ENCODE measurements around the gene POLR3K.

Gene POLR3K

DNA sequence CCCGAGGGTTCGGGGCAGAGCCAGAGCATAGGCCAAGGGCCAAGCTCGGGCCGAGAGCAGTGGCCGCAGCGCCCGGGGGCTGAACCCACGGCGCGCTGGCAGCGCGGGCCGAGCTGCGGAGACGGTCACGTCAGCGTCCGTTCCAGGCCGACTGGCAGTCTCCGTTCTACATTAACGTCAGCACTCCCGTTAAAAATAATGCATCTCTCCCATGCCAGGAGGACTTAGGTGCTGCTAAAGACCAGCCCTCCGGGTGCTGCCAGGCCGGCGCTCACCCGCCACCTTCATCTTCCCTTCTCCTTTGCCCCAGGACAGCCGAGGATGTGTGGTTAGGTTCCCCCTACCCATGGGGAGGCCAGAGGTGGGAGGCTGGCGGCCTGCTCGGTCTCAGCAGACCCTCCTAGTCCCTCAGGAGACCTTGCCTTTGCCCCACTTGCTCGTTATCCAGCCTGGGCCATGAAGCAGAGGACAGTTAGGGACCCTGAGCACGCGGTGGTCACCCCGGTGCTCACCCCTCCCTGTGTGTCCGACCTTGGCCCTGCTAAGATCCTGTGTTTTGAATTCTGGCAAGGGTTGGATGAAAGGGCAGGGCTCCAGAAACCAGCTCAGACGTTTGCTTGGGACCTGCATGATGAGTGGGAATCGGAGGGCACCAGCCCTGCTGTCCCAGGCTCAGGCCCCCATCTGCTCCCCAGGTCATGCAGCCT is 25.2 kb upstream of the POLR3K start:
- no peak for DNase-seq

DNA sequence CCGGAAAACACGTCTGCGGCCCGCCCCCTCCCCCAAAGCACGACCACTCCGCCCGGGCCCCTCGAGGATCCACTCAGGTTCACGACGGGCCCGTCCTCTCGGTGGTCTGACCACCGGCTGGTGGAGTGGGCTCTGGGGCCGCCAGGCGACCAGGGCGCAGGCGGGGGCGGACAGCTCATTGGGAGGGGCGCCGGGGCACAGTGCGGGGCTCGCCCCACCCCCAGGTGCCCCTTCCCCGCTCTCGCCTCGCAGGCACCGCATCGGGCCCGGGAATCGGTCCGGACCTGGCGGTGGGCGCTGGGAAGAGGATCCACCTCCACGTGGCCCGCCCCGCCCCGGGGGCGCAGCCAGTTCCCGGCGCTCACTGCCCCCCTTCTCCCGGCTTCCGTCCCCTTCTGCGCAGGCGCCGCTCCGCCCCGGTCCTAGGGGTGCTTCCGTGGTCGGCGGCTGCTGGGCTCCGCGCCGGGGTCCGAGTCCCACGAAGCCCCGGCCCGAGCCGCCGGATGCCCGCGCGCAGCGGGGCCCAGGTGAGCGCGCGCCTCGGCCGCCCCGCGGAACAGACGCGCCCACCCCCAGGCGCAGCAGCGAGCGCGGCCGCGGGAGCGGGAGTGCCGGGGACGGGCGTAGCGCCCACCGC is 24.5 kb upstream of the POLR3K start, which contains the start of gene MPG:
TSS of gene MPG (plus strand) at position 419 of the 637 bp plus-strand sequence. CDS start at position 504, 85 bp downstream.
- peak; percentile 94 for DNase-seq

DNA sequence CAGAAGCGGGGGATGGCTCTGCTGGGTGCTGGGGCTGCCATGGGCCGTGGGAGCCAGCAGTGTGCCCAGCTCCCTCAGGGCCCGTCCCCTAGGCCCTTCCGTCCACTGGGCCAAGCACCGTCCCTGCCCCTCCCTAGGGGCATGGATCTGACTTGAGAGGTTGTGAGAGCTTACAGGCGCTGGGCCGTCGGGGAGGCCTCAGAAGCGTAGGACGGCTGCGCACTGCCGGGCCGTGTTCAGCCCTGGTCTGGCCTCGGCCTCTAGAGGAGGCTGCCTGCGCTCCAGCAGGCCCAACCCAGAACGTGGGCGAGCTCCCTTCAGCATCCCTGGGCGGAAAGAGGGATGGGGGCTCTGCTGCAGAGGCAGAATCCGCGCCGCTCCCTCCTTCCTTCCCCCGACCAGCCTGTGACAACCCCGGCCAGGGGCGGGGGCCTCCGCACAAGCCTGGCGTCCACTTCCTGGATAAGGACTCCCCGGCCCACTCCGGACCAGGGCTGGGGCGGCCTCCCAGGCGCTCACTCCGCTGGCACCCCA is 23.9 kb upstream of the POLR3K start:
- peak; percentile 87 for DNase-seq

DNA sequence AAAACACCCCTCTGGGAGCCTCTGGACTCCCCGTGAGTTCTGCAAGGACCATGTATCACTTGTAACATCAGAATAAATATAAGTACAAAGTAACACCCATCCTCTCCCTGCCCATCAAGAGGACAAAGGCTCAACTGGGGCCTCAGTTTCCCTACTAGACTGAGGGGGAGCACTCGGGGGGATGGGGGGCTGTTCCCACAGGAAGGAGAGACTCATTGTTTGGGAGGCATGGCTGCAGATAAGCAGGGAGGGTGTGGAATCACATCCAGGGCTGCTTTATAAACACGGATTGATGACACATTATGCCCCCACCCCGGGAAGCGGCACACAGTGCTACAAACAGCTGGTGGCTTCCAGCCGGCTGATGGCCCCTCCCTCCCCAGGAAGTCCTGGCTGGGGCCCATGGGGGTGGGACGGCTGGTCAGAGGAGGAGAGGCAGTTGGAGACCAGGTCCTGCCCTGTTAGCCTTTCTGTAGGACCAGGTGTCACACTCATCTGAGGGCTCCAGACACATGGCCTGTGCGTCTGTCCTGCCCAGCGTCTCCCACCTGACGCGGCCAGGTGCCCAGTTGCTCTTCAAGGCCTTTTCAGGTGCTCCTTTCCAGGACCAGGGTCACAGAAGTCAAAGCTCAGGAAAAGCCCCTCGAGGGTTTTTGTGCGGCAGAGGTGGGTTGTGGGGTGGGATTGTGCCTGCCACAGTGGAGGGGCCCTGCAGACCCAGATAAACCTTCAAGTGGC is 23.3 kb upstream of the POLR3K start:
- peak; percentile 90 for DNase-seq

DNA sequence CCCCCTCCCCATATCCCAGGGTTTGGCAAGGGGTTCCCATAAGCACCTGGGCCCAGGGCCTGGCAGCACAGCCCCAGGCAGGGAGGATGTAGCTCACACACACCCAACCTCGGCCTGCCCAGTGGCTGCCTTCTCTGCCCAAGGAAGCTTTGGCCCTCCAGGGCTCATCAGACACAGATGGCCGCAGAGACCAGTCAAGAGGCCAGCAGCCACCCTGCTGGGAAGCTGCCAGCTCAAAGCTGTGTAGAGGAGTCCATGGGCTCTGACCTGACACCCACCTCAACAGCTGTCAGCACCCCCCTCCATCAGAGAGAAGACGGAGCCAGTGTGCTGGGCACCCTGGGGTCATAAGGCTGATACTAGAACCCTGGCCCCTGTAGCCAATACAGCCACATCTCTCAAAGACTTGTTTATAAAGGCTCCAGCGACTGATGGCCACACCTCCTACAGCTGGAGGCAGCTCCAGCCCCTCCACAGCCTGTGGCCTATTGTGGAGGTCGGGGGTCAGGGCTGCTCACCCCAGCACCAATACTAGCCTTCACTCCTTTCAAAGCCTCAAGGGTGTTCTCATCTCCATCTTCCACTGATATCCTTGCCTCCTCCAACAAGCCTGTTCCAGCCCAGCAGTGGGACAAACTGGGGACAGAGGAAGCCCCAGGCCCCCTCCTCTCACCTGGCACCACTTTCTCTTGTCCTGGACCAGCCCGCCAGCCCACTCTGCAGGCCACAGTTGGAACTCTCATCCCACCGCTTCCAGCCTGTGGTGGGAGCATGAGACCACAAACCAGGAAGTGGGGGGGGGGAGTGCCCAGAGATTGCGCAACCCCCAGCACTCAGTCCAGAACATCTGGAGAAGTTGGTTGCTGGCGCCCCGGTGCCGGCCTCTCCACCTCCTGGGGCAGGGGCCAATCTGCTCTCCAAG is 22.4 kb upstream of the POLR3K start:
- peak; percentile 92 for DNase-seq

DNA sequence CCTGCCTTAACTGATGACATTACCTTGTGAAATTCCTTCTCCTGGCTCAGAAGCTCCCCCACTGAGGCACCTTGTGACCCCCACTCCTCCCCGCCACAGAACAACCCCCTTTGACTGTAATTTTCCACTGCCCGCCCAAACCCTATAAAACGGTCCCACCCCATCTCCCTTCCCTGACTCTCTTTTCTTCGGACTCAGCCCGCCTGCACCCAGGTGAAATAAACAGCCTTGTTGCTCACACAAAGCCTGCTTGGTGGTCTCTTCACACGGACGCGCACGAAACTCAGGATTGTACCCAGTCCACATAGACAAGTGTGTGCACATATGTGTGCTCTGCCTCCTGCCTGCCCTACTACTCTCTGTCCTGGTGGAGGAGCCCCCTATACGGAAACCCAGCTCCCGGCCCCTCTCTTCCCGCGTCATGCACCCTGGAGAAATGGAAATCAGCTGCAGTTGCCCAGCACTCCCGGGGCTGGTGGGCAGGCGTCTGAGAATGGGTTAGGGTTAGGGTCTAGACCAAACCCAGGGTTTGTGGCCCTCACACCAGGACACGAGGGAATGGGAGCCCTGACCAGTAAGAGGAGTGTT is 21.4 kb upstream of the POLR3K start:
- DNase-seq, result no peak

DNA sequence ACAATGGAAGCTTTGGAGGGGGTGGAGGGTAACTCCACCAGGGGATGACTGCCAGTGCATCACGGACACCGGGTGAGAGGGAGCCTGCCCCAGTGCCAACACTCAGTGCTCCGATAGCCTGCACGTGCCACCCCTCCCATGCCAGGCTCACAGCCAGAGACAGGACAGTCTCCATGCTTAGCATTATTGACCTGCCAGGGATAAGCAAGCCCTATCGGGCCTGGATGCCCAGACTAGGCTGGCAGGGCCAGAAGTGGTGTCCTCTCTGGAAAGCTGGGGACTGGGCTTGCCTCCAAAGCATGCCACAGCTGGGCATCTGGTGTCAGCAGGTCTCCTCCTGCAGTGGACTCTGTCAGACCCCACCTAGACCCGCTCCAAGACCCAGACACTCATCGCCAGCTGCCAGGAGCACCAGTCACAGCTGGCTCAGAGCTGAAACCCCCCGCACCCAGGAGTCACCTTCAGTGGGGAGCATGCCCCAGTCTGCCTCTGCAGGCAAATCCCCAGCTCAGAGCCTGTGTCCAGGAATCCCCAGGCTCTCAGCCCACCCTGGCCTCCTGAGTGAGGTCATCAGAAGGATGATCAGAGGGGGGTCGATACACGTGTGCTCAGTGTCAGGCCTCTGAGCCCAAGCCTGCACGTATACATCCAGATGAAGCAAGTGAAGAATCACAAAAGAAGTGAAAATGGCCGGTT is 20.8 kb upstream of the POLR3K start:
- no peak for DNase-seq

DNA sequence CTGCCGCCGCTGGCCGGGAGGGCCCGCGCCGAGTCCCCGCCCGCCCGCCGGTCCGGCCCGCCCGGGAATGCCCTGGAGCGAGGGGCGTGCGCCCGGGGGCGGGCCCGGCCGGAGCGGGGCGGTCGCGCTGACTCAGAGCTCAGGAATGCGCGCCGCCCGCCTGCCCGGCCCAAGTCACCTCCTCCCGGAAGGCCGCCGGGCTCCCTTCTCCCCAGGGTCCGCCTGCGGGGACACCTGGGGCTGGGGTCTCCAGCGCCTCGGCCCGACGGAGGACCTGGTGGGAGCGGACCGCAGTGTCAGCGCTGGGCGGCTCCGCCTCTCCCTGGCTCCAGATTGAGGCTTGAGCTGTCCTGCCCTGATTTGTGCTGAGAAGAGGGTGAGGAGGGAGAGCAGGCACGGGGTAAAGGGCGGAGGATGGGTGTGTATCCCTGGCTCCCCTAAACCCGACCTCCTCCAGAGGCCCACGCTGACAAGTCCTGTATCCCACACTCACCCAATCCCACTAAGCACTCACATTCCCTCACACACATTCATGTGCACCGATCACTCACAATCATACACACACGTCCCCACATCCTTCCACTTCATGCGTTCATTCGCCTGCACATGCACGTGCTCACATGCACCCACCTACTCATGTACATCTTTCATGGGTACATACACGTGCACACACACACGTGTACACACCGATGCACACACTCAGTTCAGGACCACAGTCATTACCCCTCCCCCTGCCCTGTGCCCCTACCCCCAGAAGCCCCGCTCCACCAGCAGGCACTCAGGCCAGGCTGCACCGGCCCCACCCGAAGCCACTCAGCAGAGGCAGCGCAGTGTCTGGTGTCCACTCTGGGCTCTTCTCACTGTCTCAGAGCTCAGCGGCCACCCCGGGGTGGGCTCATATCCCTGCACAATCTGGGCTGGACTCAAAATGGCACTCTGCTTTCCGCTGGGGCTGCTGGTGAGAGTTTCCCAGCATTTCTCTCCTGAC is 19.4 kb upstream of the POLR3K start, which contains the start of gene RHBDF1:
TSS of gene RHBDF1 (minus strand) at position 71 of the 988 bp plus-strand sequence. CDS start 7,616 bp downstream, outside the sequence.
- DNase-seq, result peak; percentile 79

DNA sequence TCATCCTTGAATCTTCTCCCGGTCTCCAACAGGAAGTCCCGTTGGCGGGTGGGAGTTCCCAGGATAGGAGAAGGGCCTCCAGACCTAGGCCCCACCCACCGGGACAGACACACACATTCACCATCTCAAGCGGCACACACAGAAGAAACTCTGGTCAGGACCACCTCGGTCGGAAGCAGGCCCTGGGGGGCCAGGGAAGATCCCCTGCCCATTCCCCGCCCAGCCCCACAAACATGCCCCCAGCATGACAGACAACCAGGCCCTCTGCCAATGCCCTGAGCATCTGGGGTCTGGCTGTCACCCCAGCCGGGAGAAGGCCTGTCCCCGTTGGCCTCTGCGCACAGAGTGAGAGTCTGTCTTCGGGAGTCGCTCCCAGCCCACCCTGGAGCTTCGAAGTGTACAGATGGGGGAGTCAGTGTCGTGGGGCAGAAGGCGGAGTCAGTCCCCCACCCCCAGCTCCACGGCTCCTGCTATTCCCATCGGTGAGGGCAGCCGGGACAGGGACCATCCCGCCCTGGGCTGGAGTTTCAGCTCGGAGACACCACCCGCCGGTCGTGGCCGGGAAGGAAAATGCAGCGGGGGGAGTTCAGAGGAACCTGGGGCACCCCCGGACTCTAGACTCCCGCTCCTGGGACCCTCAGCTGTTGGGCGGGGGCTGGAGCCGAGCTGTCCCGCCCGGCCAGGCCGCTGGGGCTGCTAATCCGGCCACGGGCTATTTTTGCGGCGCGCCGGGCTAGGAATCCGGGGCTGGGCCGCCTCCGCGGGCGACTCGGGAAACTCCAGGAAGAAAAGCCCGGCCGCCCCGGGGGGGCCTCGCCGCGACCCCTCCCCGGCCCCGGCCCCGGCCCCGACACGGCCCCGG is 18.4 kb upstream of the POLR3K start:
- DNase-seq, result peak; percentile 86

DNA sequence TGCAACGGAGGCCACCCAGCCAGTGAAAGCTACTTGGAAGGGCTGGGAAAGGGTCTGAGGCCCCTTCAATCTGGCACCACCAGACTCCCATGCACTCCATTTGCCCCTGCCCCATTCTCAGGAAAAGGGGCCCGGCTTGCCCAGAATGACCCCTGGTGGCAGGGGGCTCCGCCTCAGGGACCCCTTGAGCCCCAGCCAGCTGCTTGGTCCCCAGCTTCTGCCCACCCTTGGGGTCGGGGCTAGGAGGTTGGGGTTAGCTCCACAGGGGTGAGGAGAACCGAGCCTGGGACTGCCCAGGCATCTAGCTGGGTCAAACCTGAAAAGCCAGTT is 17.8 kb upstream of the POLR3K start:
- DNase-seq, result no peak

DNA sequence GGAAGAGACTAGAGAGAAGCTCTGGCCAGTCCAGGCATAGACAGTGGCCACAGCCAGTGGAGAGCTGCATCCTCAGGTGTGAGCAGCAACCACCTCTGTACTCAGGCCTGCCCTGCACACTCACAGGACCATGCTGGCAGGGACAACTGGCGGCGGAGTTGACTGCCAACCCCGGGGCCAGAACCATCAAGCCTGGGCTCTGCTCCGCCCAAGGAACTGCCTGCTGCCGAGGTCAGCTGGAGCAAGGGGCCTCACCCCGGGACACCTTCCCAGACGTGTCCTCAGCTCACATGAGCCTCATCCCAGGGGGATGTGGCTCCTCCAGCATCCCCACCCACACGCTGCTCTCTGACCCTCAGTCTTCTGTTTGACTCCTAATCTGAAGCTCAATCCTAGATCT is 15.8 kb upstream of the POLR3K start:
- DNase-seq, result no peak

DNA sequence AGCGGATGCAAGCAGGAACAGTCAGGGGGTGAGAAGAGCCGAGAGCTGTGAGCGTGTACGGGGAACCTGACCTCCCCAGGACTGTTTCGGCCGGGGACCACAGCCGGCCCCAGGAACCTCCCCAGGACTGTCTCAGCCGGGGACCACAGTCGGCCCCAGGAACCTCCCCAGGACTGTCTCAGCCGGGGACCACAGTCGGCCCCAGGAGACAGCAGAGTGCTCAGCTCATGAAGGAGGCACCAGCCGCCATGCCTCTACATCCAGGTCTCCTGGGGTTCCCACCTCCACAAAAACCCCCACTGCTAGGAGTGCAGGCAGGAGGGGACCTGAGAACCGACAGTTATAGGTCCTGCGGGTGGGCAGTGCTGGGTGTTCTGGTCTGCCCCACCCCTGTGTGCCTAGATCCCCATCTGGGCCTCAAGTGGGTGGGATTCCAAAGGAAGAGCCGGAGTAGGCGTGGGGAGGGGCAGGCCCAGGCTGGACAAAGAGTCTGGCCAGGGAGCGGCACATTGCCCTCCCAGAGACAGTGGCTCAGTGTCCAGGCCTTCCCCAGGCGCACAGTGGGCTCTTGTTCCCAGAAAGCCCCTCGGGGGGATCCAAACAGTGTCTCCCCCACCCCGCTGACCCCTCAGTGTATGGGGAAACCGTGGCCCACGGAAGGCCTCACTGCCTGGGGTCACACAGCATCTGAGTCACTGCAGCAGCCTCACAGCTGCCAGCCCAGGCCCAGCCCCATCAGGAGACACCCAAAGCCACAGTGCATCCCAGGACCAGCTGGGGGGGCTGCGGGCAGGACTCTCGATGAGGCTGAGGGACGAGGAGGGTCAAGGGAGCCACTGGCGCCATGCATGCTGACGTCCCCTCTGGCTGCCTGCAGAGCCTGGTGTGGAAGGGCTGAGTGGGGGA is 14.7 kb upstream of the POLR3K start:
- DNase-seq, result peak; percentile 61

DNA sequence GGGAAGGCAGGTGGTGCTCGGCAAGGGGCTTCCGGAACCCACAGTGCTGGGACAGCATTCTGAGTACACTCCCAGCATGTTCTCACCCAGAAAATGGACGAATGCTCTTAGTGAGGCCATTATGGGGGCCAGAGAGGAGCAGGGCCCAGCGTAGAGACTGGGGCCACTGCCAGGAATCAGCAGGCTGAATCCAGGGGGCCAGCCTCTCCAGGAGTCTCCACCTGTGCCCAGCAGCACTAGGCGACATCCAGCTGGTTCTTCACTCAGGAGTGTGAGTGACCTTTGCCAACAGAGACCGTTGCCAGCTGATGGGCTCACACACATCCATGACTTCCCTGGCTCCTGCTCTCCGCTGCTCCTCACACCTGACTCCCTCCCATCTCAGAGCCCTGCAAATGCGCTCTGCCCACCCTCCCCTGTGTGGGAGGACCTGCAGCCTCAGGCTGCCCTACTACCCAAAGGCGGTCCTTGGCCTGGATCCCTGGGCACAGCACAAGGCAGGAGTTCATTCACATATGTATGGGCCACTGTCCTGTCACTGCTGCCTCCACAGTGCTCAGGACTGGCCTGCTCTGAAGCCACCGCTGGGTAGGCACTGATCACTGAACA is 13.9 kb upstream of the POLR3K start:
- peak; percentile 65 for DNase-seq

DNA sequence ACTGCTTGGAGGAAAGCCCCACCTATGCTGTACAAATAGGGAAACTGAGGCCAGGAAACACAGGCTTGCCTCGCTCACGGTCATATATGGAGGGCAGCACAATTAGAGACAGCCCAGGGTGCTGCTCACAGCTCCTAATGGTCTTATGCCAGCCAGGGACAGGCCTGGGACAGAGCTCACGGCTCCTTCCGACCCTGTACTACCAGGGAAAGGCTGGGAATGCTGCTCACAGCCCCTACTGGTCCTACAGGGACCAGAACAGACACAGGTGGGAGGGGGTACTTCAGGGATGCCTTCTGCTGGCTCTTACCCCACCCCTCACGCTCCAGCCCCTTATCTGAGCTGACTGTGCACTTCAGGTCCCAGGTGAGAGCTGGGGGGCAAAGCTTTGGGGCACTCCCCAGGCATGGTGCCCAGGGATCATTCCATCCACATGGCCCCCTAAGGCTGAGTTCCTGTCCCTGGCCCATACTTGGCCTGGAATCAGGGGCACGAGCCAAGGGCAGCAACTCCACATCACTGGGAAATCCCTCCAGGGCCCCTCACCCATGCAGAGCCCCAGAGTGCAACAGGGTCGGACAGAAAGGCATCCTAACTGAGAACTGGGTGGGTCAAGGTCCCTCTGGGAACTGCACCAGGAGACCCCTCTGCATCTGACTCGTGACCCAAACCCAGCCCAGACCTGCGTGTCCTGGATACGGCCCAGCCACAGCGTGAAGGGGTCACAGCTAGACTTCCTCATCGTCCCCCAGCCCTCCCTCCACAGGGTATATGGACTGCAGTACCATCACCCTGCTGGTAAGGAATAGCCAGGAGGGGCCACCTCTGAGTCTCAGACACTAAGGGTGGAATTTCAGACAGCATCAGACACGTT is 13.1 kb upstream of the POLR3K start:
- no peak for DNase-seq

DNA sequence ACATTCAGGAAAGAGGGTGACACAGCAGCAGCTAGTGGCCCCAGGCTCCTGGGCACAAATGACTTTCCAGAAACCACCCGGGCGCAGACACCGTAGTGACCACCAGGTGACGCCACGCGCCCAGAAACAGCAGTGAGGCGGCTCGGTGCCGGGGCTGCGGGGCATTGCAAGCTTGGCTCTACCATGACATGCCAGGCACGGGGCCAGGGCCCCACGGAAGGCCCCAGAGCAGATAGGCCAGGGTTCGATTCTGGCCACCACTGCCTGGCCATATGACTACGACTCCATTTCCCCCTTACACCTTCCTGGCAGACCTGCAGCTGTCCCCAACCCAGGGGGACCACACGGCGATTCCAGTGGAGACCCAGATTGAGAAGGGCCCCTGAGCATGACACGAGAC is 12.3 kb upstream of the POLR3K start:
- peak; percentile 86 for DNase-seq

DNA sequence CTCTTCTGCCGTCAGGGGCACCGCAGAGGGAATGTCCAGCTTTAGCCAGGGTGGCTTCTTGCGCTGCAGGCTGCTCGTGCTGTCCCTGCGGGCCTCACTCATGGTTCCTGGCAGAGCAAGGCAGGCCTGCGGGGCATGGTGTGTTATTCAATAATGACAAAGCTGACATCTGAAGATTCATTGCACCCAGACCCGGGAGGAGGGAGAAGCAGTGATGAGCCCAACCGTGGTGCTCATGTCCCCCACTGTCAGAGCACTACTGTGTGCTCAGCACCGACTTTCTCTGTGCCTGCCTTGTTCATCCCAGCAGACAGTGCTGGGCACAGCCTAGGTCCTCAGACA is 11.5 kb upstream of the POLR3K start:
- DNase-seq, result no peak
